H9 (cell line): ENCODE results near the gene ERCC5. TPM values are rescaled to one million over a fixed set of nuclear protein-coding genes. Genes with fewer than 3 reads are reported as not detected.
A peak's percentile ranks its signal among the peaks of the same experiment; 100 is the strongest.

ENCODE experiments used
- DNase-seq: peaks from one replicate; pipeline ENCODE4 v3.0.0-alpha.2; 2017
- H2AFZ ChIP-seq: one replicate; pipeline ENCODE4 v1.6.1; 2013; ENCODE audit warnings: mild to moderate bottlenecking, low read length, control low read depth, moderate library complexity
- H2AK5ac ChIP-seq: 2 replicates; pipeline ENCODE4 v1.6.1; 2013; ENCODE audit warnings: low read length, control low read depth, mixed read lengths; ENCODE audit not compliant: insufficient read length
- H2BK120ac ChIP-seq: one replicate; pipeline ENCODE4 v1.6.1; 2013; ENCODE audit warnings: low read depth, mild to moderate bottlenecking, low read length, control low read depth, inconsistent platforms; ENCODE audit not compliant: poor library complexity, severe bottlenecking
- H2BK12ac ChIP-seq: 2 replicates; pipeline ENCODE4 v1.6.1; 2013; ENCODE audit warnings: low read length, control low read depth, mixed read lengths, low read depth; ENCODE audit not compliant: insufficient read length
- H2BK15ac ChIP-seq: 2 replicates; pipeline ENCODE4 v1.6.1; 2013; ENCODE audit warnings: low read depth, low read length, control low read depth
- H2BK20ac ChIP-seq: one replicate; pipeline ENCODE4 v1.6.1; 2013; ENCODE audit warnings: low read depth, mild to moderate bottlenecking, low read length, control low read depth, inconsistent platforms; ENCODE audit not compliant: poor library complexity, severe bottlenecking
- H2BK5ac ChIP-seq: 2 replicates; pipeline ENCODE4 v1.6.1; 2013; ENCODE audit warnings: low read length, control low read depth, mixed read lengths; ENCODE audit not compliant: insufficient read length
- H3K14ac ChIP-seq: 2 replicates; pipeline ENCODE4 v1.6.1; 2013; ENCODE audit warnings: low read length, control low read depth; ENCODE audit not compliant: insufficient read depth
- H3K18ac ChIP-seq: 2 replicates; pipeline ENCODE4 v1.6.1; 2013; ENCODE audit warnings: low read depth, mild to moderate bottlenecking, mixed read lengths, low read length, control low read depth; ENCODE audit not compliant: insufficient read length
- H3K23ac ChIP-seq: 2 replicates; pipeline ENCODE4 v1.6.1; 2013; ENCODE audit warnings: low read length, control low read depth, mixed read lengths, low read depth; ENCODE audit not compliant: insufficient read length
- H3K23me2 ChIP-seq: 2 replicates; pipeline ENCODE4 v1.6.1; 2013; ENCODE audit warnings: low read depth, mild to moderate bottlenecking, mixed read lengths, low read length, control low read depth; ENCODE audit not compliant: insufficient read length, poor library complexity, severe bottlenecking
- H3K27ac ChIP-seq: 2 replicates; pipeline ENCODE4 v1.5.1; 2013; ENCODE audit warnings: low read length, control low read depth, mixed read lengths, low read depth; ENCODE audit not compliant: insufficient read length
- H3K27me3 ChIP-seq: 2 replicates; pipeline ENCODE4 v1.6.1; 2013; ENCODE audit warnings: low read length, control low read depth, inconsistent platforms; ENCODE audit not compliant: insufficient read depth
- H3K4ac ChIP-seq: 2 replicates; pipeline ENCODE4 v1.6.1; 2013; ENCODE audit warnings: low read depth, mild to moderate bottlenecking, control low read depth, inconsistent platforms, low read length, moderate library complexity
- H3K4me1 ChIP-seq: 2 replicates; pipeline ENCODE4 v1.6.1; 2013; ENCODE audit warnings: low read length, control low read depth, inconsistent platforms; ENCODE audit not compliant: insufficient read depth
- H3K4me2 ChIP-seq: 2 replicates; pipeline ENCODE4 v1.6.1; 2013; ENCODE audit warnings: low read length, control low read depth, mixed read lengths; ENCODE audit not compliant: insufficient read length, insufficient read depth
- H3K56ac ChIP-seq: 2 replicates; pipeline ENCODE4 v1.6.1; 2013; ENCODE audit warnings: low read depth, mild to moderate bottlenecking, mixed read lengths, low read length, control low read depth; ENCODE audit not compliant: insufficient read length
- H3K79me1 ChIP-seq: 2 replicates; pipeline ENCODE4 v1.6.1; 2013; ENCODE audit warnings: low read depth, mild to moderate bottlenecking, moderate library complexity, low read length, control low read depth, inconsistent platforms; ENCODE audit not compliant: insufficient read depth, poor library complexity, severe bottlenecking
- H3K79me2 ChIP-seq: 2 replicates; pipeline ENCODE4 v1.6.1; 2013; ENCODE audit warnings: low read length, control low read depth, inconsistent platforms; ENCODE audit not compliant: insufficient read depth
- H3K9ac ChIP-seq: 2 replicates; pipeline ENCODE4 v1.6.1; 2013; ENCODE audit warnings: low read length, control low read depth, mixed read lengths; ENCODE audit not compliant: insufficient read length; ENCODE audit errors: extremely low read depth
- H3K9me3 ChIP-seq: one replicate; pipeline ENCODE4 v1.6.1; 2013; ENCODE audit warnings: low read depth, low read length, inconsistent platforms; ENCODE audit not compliant: control insufficient read depth
- H3T11ph ChIP-seq: one replicate; pipeline ENCODE4 v1.6.1; 2013; ENCODE audit warnings: mild to moderate bottlenecking, low read length, control low read depth, inconsistent platforms
- H4K20me1 ChIP-seq: one replicate; pipeline ENCODE4 v1.6.1; 2013; ENCODE audit not compliant: control insufficient read depth, insufficient read length, insufficient read depth
- H4K5ac ChIP-seq: 2 replicates; pipeline ENCODE4 v1.6.1; 2013; ENCODE audit warnings: low read depth, mild to moderate bottlenecking, mixed read lengths, low read length, control low read depth; ENCODE audit not compliant: insufficient read length
- H4K8ac ChIP-seq: replicated peaks from 2 replicates; pipeline ENCODE4 v1.6.1; 2013; ENCODE audit warnings: low read length, control low read depth, mixed read lengths, low read depth; ENCODE audit not compliant: insufficient read length
- H4K91ac ChIP-seq: 2 replicates; pipeline ENCODE4 v1.6.1; 2013; ENCODE audit warnings: low read depth, mild to moderate bottlenecking, moderate library complexity, mixed read lengths, low read length, control low read depth; ENCODE audit not compliant: insufficient read length
- H3K27ac Mint-ChIP-seq, 3 experiments: 2 replicates in 2 of 3; 3 replicates in 1 of 3; pipeline ENCODE4 v1.8.0; 2020 to 2021; ENCODE audit warnings: mixed read lengths in 3 of 3, mild to moderate bottlenecking in 1 of 3, moderate library complexity in 1 of 3
- H3K27me3 Mint-ChIP-seq: 2 replicates; pipeline ENCODE4 v1.8.0; 2021; ENCODE audit warnings: low read depth, mild to moderate bottlenecking, moderate library complexity, mixed read lengths
- H3K36me3 Mint-ChIP-seq, 3 experiments: 2 replicates in 2 of 3; 3 replicates in 1 of 3; pipeline ENCODE4 v1.8.0; 2020 to 2021; ENCODE audit warnings: low read depth in 3 of 3, mixed read lengths in 3 of 3; ENCODE audit not compliant: insufficient read depth in 1 of 3
- H3K4me1 Mint-ChIP-seq, 2 experiments: 2 replicates each; pipeline ENCODE4 v1.8.0; 2020; ENCODE audit warnings: mixed read lengths in 2 of 2
- H3K4me3 Mint-ChIP-seq, 2 experiments: 2 replicates in 1 of 2; 3 replicates in 1 of 2; pipeline ENCODE4 v1.8.0; 2020 to 2021; ENCODE audit warnings: mild to moderate bottlenecking in 2 of 2, mixed read lengths in 2 of 2, moderate library complexity in 1 of 2
- H3K9me3 Mint-ChIP-seq, 2 experiments: 2 replicates in 1 of 2; 3 replicates in 1 of 2; pipeline ENCODE4 v1.8.0; 2020; ENCODE audit warnings: mild to moderate bottlenecking in 2 of 2, mixed read lengths in 2 of 2, moderate library complexity in 1 of 2
- CTCF ChIP-seq: fragments of 200-600 bp; sonication (generic); conservative IDR thresholded peaks from 3 replicates; pipeline ENCODE4 v1.8.0; 2021; ENCODE audit warnings: antibody characterized with exemption, mild to moderate bottlenecking
- WGBS: extraction: QIAGEN DNeasy Blood & Tissue Kit; methylation state at CpG from one replicate; pipeline ENCODE4 v1.1.7; 2013; ENCODE audit warnings: missing lambda C conversion rate, low lambda C conversion rate, mixed read lengths; ENCODE audit not compliant: insufficient read length; ENCODE audit errors: extremely low coverage; 5-methylcytosine and 5-hydroxymethylcytosine counted together
- total RNA-seq: library from RNA; stranded (reverse); gene quantifications from 2 replicates; pipeline ENCODE4 v1.2.1, GENCODE V29; 2021

Gene ERCC5
- total RNA-seq, 1 experiment from 2014 or later: 26.8 TPM

GRCh38 chr13:102798581-102799425 lies 47.0 kb upstream of the ERCC5 start, which contains the start of the genes BIVM and POGLUT2:
Gene BIVM, plus strand, starts transcription at chr13:102799119. Its CDS starts 8,149 bp downstream, at chr13:102807268.
Gene POGLUT2, minus strand, starts transcription at chr13:102798976. Its CDS starts 306 bp downstream, at chr13:102798670.
- H3K27me3 Mint-ChIP-seq: peaks cover 2% of the 10 kb centered on the region; the same call in 1 of the 2 replicates
- Histone ChIP-seq H3K9me3 (no peaks in the 10 kb centered on the region), H3K14ac (0 out of 2 replicates have a peak within 1 kb of the TSS, but pooled peaks have one; percentile 40), H3K4ac (no peak within 1 kb of the TSS), H3K18ac (no peak within 1 kb of the TSS), H2BK120ac (no peak within 1 kb of the TSS), H3K27ac (no peak within 1 kb of the TSS), H2AK5ac (no peak within 1 kb of the TSS), H3K56ac (no peak within 1 kb of the TSS), H2BK20ac (no peak within 1 kb of the TSS), H3K27me3 (no peaks in the 10 kb centered on the region), H2BK5ac (no peak within 1 kb of the TSS), H4K5ac (no peak within 1 kb of the TSS), H4K20me1 (no peaks in the 10 kb centered on the region), H3K23ac (no peak within 1 kb of the TSS), H3K4me2 (peak within 1 kb of the TSS; percentile 71), H3K79me2 (no peaks in the 10 kb centered on the region; the same call in 1 of the 2 replicates), H4K8ac (no peak within 1 kb of the TSS), H2BK15ac (no peak within 1 kb of the TSS), H2BK12ac (no peak within 1 kb of the TSS), H4K91ac (no peak within 1 kb of the TSS), H3T11ph (no peak within 1 kb of the TSS), H2AFZ (peak within 1 kb of the TSS; percentile 90), H3K23me2 (peaks cover 15% of the 10 kb centered on the region), H3K9ac (peak within 1 kb of the TSS; percentile 43), H3K79me1 (no peaks in the 10 kb centered on the region), H3K4me1 (no peaks in the 10 kb centered on the region; the same call in 1 of the 2 replicates)
- DNase-seq: peak; percentile 96
- H3K4me1 Mint-ChIP-seq: peaks cover 13 to 16% of the 10 kb centered on the region in 2 experiments
- H3K36me3 Mint-ChIP-seq: peaks cover 0 to 6% (median 2%) of the 10 kb centered on the region in 3 experiments; a peak in 3 of 7 replicates
- no peak within 1 kb of the TSS for H3K27ac Mint-ChIP-seq
- TF ChIP-seq CTCF: no peak
- no CpG with 5 or more reads among the region's 72 CpGs for WGBS
- peak within 1 kb of the TSS; percentile 93 to 96 for H3K4me3 Mint-ChIP-seq
- H3K9me3 Mint-ChIP-seq: no peaks in the 10 kb centered on the region
